Measurements from ENCODE around the gene ARL5A. TPM values are rescaled to one million over a fixed set of nuclear protein-coding genes. Genes with fewer than 3 reads are reported as not detected.

The ARL5A gene
- total RNA-seq, 2 donors from 2014 or later: 44.1 to 133 TPM

DNA sequence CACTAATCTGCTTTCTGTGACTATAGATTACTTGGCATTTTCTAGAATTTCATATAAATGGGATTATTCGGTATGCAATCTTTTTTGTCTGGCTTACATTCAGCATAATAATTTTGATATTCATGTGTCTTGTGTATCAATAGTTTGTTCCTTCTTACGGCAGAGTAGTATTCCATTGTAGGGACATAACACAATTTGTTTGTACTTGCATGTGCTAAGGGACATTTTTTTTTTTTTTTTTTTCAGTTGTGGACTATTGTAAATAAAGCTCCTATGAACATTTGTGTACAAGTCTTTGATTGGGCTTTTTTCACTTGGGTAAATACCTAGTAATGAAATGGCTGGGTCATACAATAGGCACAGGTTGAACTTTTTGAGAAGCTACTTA lies 45.1 kb downstream of the ARL5A start:
- peaks cover 15% of the 10 kb centered on the region for H3K36me3 ChIP-seq
- ATAC-seq (ENCODE audit: insufficient number of reproducible peaks, low FRiP score, low read depth) (no peak), DNase-seq (ENCODE audit: low spot score) (no peak)

DNA sequence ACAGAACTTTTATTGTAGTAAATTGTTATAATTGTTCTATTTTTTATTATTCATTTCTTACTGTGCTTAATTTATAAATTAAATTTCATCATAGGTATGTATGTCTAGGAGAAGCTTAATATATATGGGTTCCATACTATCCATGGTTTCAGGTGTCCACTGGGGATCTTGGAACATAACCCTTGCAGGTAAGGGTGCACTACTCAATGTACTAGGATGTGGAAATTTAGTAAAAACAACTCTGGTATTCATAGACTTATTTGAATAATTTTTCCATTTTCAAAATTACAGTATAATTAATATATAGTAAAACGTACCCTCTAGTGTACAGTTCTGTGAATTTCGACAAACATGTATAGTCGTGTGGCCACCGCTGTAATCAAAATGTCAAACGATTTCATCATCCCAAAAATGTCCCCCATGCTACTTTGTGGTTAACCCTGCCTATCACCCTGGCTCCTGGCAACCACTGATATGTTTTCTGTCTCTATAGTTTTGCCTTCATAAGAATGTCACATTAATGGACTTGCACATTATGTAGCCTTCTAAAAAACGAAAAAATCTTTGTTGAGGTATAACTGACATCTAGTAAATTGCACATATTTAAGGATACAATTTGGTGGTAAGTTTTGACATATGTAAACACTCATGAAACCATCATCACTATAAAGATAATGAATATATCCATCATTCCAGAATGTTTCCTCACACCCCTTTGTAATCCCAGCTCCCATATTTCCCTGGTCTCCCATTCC lies 45.7 kb downstream of the ARL5A start:
- no peak for ATAC-seq (ENCODE audit: insufficient number of reproducible peaks, low FRiP score, low read depth)
- TF ChIP-seq CTCF (IDR thresholded peaks at IDR 0.05): no peak
- DNase-seq (ENCODE audit: low spot score): no peak

More for the DNA sequence above, 45.1 kb downstream of the ARL5A start:
- Histone ChIP-seq H3K4me1 (ENCODE audit: control insufficient read depth in 1 of 2, low read depth in 2 of 2) (no peaks in the 10 kb centered on the region), H3K27me3 (replicated peaks; ENCODE audit: insufficient read depth) (no peaks in the 10 kb centered on the region), H3K9me3 (no peaks in the 10 kb centered on the region), H3K27ac (no peak overlapping the region), H3K4me3 (no peak overlapping the region)
- no peak for TF ChIP-seq CTCF (IDR thresholded peaks at IDR 0.05)

DNA sequence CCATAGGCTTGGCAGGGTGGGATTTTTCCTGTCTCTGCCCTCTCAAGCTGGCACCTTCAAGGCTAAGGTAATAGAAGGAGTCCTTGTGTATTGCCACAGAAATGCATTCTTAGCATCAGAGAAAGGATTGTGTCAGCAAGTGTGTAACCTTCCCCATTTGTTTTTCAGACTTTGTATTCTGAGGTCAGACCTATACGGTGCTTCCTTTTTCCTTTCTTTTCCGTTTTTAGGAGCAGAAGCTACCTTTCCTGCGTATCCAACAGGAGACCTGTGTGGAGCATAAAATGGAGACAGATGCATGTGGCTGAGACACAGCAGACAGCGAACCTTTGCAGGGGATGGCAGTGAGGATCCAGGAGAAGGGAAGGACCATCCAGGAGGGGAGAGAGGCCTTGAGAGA lies 46.6 kb downstream of the ARL5A start:
- ATAC-seq (ENCODE audit: insufficient number of reproducible peaks, low FRiP score, low read depth): no peak

More for the DNA sequence above, 45.7 kb downstream of the ARL5A start:
- H3K27me3 ChIP-seq (replicated peaks; ENCODE audit: insufficient read depth): no peaks in the 10 kb centered on the region
- no peak overlapping the region for H3K27ac ChIP-seq
- H3K36me3 ChIP-seq: peaks cover 15% of the 10 kb centered on the region
- no peaks in the 10 kb centered on the region for H3K4me1 ChIP-seq (ENCODE audit: control insufficient read depth in 1 of 2, low read depth in 2 of 2)
- no peaks in the 10 kb centered on the region for H3K9me3 ChIP-seq
- no peak overlapping the region for H3K4me3 ChIP-seq

DNA sequence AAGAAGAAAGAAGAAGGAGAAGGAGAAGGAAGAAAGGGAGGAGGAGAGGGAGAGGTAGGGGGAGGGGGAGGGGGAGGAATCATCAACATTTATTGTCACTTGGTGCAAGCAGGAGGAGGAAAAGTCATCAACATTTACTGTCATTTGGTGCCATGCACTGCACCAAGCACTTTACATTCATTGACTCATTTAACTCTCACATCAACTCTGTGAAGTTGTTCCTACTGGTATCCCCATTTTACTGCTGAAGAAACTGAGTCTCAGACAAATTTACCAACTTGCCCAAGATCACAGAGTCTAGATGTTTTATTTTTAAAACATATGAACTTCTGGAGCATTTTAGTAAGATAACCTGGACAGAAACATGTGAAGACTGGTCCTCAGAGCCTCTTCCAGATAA lies 47.3 kb downstream of the ARL5A start:
- Histone ChIP-seq H3K9me3 (no peaks in the 10 kb centered on the region), H3K4me3 (no peak overlapping the region), H3K4me1 (ENCODE audit: control insufficient read depth in 1 of 2, low read depth in 2 of 2) (no peaks in the 10 kb centered on the region), H3K27ac (no peak overlapping the region), H3K36me3 (peaks cover 18% of the 10 kb centered on the region), H3K27me3 (replicated peaks; ENCODE audit: insufficient read depth) (no peaks in the 10 kb centered on the region)
- ATAC-seq (ENCODE audit: insufficient number of reproducible peaks, low FRiP score, low read depth): no peak
- no peak for TF ChIP-seq CTCF (IDR thresholded peaks at IDR 0.05)
- DNase-seq (ENCODE audit: low spot score): no peak

More for the DNA sequence above, 46.6 kb downstream of the ARL5A start:
- no peaks in the 10 kb centered on the region for H3K27me3 ChIP-seq (replicated peaks; ENCODE audit: insufficient read depth)
- H3K4me3 ChIP-seq: no peak overlapping the region
- no peak overlapping the region for H3K27ac ChIP-seq
- H3K9me3 ChIP-seq: no peaks in the 10 kb centered on the region
- no peak for TF ChIP-seq CTCF (IDR thresholded peaks at IDR 0.05)
- H3K36me3 ChIP-seq: peaks cover 15% of the 10 kb centered on the region
- no peaks in the 10 kb centered on the region for H3K4me1 ChIP-seq (ENCODE audit: control insufficient read depth in 1 of 2, low read depth in 2 of 2)
- no peak for DNase-seq (ENCODE audit: low spot score)

DNA sequence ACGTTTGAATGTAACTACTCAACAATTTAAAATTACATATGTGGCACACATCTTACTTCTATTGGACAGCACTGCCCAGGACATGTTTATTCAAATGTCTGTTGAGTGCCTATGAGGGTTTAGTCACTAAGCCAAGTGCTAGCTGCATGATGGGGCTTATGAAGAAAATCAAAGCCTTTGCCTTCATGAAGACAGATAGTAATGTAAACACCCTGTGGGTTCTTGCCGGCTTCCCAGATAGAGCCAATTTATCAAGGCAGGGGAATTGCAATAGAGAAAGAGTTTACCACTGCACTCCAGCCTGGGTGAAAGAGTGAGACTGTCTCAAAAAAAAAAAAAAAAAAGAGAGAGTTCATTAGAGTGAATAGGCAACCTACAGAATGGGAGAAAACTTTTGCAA lies 50.3 kb downstream of the ARL5A start:
- Histone ChIP-seq H3K27ac (no peak overlapping the region), H3K27me3 (replicated peaks; ENCODE audit: insufficient read depth) (no peaks in the 10 kb centered on the region), H3K4me1 (ENCODE audit: control insufficient read depth in 1 of 2, low read depth in 2 of 2) (peaks cover 8 to 14% of the 10 kb centered on the region in 2 donors), H3K9me3 (no peaks in the 10 kb centered on the region), H3K36me3 (peaks cover 21% of the 10 kb centered on the region), H3K4me3 (no peak overlapping the region)
- ATAC-seq (ENCODE audit: insufficient number of reproducible peaks, low FRiP score, low read depth): no peak
- DNase-seq (ENCODE audit: low spot score): no peak
- no peak for TF ChIP-seq CTCF (IDR thresholded peaks at IDR 0.05)
